ENCODE measurements around the gene MARK3.

- TF ChIP-seq CTCF (conservative IDR thresholded peaks at IDR 0.05), result no peak
- no peak for TF ChIP-seq EZH2 (IDR thresholded peaks at IDR 0.05; ENCODE audit: low read depth)
Observed at GRCh38 chr14:103534576-103535061, 149.4 kb downstream of the MARK3 start.

All from PC-9 (cell line).